GM19452 (cell line): Measurements from ENCODE around the gene IL15RA.
A peak's percentile ranks its signal among the peaks of the same experiment; 100 is the strongest.
"Not testable (repeated sequence)": the region's sequence is repeated elsewhere in the genome, so short reads cannot be mapped to it uniquely, and the experiment has no call there.

Source experiments
- ATAC-seq: cut with Tn5 transposase; IDR thresholded peaks from one replicate; pipeline ENCODE4 v1.9.1; 2021; ENCODE audit not compliant: unreplicated experiment

IL15RA gene

DNA sequence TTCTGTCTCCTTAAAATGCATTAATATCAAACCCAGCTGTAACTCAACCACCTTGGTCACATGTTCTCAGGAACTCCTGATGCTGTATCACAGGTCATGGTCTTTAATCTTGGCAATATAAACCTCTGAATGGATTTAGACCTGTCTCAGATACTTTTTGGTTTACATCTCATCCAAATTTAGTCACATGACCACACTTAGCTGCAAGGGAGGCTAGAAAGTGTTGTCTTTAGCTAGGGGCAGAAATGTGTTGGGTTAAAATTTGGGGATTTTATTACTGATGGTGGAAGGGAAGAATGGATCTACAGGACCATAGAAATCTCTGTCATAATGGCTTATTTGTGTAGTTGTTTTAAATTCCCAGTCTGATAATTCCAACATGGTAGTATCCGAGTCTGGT is 29.6 kb upstream of the IL15RA start:
- ATAC-seq: no peak

DNA sequence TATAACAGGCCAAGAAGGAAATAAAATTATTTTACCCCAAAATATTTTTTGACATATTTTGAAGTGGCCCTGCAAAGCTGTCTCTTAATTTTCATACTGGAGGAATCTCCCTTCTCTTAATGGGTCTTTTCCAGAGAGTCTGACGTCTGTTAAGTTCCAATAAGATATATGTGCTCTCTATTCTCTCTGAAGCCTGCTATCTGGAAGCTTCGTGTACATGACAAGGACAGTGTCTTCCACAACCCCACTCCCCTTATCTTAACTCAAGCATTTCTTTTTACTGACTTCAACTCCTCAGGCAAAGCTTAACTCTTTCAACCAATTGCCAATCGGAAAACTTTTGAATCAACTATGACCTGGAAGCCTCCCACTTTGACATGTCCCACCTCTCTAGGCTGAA is 29.2 kb upstream of the IL15RA start:
- no peak for ATAC-seq

DNA sequence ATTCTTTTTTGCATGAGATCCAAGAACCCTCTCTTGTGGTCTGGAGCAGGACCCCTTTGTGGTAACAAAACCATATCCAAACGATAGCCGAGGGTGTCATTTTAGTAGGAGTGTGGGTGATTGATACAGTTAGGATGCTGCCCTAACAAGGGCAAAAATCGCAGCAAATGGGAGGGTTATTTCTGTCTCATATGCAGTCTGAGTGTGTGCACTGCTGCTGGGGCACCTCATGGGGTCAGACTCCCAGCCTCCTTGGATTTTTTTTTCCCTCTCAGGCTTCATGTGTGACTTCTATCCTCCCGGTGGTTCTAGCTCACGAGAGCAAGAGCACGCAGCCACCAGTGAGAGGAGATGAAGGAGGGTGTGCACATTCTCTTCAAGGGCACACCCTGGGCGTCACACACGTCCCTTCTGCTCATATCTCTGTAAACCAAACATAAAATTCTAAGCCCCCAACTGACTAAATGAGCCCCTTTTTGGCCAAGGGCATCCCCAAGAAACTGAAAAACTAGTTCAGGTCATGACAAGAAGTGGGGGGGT is 28.6 kb upstream of the IL15RA start:
- ATAC-seq: no peak

DNA sequence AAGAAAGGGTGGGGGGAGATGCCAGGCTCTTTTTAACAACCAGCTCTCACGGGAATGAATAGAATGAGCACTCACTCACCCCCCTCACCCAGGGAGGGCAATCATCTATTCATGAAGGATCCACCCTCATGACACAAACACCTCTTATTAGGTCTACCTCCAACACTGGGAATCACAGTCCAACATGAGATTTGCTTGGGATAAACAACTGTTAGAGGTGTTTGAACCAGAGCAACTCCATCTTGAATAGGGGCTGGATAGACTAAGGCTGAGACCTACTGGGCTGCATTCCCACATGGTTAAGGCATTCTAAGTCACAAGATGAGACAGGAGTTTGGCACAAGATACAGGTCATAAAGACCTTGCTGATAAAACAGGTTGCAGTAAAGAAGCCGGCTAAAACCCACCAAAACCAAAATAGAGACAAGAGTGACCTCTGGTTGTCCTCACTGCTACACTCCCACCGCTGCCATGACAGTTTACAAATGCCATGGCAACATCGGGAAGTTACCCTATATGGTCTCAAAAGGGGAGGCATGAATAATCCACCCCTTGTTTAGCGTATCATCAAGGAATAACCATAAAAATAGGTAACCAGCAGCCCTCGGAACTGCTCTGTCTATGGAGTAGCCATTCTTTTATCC is 27.9 kb upstream of the IL15RA start:
- not testable (repeated sequence) for ATAC-seq

DNA sequence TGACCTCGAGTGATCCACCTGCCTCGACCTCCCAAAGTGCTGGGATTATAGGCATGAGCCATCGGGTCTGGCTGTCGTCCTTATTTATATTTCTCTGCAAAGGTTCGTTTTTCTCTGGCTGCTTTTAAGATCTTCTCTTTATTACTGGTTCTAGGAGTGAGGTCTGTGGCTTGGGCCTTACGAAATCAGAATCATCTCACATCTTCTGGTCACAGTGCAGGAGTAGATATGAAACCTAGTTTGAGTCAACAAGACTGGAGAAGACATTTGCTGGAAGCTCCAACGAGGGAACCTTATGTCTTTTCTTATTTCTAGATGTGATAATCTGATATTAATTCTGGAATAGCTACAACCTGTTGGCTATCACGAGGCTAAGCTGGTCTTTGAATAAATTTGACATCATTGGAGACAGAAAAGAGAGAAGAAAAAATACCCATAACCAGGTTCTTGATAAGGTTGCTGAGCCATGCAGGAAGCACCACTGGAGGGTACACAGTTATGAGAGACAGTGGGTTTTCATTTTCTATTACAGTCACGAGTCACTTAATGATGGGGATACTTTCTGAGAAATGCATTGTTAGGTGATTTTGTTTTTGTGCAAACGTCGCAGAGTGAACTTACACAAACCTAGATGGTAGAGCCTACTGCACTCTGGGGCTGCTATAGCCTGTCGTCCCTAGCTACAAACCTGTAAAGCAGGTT is 25.6 kb upstream of the IL15RA start:
- peak; percentile 69 for ATAC-seq

DNA sequence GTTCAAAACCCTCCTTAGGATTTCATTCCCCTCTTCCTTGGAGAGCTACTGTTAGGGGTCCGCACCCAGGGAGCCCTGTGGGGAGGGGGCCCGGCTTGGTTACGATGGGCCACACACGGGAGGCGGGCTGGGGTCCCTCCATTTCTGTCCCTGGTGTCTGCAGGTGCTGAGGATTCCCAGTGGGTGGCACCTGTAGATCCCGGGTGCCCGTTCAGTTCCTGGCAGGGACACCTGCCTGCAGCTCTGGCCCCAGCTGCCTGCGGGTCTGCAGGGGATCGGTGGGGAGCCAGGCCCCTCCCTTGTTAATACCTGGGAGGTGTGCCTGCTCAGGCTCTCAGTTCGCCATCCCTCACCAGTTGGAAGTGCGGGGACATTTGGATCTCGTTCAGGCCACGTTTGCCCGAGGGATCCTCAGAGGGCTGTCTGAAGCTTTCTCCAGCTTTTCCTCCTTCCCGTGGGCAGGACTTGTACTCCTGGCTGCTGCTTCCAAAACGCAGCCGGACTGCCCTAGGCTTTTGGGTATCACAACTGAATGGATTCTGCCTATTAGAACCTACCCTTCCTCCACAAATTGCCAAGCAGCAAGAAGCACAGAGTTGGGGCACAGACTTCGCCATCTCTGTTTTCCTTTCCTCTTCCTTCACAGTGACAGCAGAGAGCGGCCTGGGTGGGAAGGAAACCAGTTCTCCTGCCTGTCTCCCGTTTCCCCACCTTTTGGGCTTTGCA is 22.3 kb upstream of the IL15RA start:
- ATAC-seq: no peak

DNA sequence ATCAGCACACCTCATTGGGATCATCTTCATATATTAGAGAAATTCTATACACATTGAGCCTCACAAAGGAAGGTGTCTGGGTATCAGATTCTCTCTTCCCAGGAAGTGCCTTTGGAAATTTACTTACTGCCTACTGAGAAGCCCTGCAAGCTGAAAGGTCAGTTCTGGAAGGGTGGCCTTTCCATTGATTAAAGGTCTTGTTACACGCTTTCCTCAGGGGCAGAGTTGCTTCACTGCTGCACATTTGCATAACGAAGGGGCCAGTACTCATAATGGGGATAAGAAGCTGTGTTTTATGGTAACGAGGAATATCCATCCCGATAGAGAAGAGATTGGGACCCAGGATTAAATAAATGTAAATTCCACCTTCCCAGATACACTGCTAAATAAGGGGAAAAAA is 19.4 kb upstream of the IL15RA start:
- ATAC-seq: no peak

DNA sequence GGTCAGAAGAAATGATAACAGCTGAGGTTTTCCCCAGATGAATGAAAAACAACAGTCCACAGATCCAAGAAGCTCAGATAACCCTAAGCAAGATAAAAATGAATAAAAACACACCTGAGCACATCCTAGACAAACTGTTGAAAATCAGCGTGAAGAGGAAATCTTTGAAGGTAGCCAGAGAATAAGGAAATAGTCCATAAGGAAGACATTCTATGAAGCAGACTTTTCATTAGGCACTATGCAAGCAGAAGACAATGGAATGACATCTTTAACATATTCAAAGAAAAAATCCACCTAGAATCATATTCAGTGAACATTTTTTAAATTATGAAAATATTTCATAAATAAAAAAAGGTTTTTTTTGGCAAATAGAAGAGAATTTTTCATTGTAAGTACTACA is 15.1 kb upstream of the IL15RA start:
- ATAC-seq: no peak

DNA sequence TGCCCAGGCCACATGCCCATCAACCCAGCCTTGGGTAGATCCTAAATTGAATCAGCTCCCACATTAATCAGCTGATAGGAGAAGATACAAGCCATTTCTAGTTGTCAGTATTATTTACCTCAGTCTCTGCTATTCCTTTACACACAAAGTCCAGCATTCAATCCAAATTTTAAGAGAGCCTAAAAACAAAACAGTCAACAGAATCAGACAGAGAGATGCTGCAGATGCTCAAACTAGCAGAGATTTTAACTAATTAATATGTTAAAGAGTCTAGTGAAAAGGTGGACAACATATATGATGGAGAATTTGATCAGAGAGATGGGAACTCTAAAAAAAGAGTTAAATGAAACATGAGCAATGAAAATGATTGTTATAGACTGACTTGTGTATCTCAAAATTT is 14.4 kb upstream of the IL15RA start:
- ATAC-seq: no peak

DNA sequence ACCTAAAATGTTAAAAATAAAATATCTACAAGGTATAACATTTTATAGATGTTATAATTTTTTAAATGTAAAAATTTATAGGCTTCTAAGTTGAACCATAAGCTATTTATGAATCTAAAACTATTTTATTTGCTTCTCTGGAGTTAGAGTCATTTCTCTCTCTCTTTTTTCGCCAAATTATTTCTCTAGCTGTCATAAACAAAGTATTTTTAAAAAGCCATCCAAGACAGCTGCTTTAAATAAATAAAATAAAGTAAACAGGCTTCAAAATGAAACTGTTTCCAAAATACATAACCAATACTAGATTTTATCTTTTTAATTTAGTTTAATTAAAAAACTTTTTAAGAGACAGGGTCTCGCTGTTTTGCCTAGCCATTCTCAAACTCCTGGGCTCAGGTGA is 12.4 kb upstream of the IL15RA start:
- no peak for ATAC-seq

DNA sequence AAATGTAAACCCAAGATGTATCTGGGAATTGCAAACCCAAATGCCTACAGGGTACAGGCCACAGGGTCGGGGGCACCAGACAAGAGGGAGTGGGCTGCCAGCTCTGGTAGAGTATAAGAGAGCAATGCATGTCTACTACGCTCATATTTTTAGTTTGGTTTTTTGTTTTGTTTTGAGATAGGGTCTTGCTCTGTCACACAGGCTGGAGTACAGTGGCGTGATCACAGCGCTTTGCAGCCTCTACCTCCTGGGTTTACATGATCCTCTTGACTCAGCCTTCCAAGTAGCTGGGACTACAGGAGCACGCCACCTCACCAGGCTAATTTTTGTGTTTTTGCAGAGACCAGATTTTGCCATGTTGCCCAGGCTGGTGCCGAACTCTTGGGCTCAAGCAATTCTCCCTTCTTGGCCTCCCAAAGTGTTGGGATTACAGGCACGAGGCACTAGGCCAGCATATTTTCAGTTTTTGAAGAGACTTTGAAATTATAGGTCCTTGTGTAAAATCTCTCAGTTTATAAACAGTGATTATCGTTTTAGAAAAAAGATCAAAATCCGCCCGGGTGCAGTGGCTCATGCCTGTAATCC is 11.1 kb upstream of the IL15RA start:
- ATAC-seq: no peak

DNA sequence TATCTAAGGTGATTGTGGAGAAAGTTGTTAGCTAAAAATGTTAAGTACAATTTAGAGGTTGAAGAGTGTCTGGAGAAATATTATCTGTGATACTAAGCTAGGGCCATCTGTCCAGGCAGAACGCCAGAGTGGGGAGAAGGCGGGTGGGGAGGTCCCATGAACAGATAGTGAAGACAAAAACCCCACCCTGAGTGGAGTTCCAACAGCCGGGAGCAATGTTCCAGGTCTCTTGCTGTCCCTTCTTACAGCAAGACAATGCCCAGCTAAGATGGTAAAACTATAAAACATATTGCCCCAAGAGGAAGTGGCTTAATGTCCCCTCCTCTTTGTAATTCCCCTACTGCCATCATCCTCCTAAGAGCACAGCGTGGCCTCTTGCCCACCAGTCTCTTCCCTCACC is 10.4 kb upstream of the IL15RA start:
- ATAC-seq: no peak

DNA sequence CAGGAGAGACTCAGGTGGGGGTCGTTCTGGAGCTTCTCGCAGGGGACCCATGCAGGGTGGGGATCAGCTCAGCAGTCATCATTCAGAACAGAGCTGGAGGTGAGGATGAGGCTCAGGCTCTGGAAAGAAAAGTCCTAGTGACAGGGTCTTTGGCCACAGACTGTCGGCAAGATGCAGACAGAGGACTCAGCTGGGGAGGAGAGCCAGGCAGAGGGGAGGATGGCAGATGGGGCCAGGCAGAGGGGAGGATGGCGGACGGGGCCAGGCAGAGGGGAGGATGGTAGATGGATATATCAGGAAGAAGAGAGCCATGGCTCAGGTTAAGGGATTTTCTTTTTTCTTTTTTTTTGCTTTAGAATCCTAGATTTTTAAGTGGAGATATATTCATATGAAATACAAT is 7.7 kb upstream of the IL15RA start:
- no peak for ATAC-seq

DNA sequence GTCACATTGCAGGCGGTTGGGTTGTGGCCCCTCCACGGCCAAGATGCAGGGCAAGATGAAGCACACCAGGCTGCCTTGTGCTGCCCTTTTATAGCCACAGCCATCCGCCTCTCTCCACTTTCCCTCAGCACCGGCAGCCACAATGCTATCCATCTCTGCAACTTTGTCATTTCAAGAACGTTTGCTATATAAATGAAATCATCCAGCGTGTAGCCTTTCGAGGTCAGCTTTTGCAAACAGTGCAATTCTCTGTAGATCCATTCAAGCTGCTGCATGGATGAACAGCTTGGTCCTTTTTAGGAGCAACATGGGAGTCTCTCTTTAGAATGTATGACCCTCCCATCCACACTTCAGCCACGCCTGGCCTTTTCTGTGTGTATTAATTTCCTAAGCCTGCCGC is 6.4 kb upstream of the IL15RA start:
- ATAC-seq: no peak

DNA sequence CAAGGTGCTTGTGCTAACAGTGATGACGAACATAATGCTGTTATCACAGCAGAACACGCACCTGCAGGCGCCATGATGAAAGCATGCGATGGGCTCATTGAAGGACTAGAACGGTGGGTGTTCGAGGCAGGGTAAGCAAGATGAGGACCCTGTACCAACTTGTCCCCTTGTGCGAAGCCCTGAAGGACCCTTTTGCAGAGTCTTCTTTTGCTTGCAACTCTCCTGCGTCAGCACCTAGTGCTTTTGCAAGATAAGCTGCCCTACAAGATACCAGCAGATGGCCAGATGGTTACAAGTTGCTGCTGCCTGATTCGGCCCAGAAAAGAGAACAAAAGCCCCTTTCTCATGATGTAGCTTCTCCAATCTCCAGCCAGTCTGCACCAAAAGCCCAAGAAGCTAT is 4.2 kb upstream of the IL15RA start:
- ATAC-seq: no peak

DNA sequence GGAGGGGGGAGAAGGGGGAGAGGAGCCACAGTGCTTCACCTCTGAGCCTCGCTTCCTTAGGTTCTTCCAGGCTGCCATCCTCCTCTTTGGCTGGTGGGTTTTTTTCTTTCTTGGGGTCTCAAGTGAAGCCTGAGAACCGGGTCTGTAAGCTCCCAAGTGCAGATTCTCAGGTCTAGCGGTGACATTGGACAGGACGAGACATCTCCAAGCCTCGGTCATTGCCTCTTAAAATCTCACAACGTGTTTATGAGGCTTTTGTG is 817 bp upstream of the IL15RA start:
- no peak for ATAC-seq

DNA sequence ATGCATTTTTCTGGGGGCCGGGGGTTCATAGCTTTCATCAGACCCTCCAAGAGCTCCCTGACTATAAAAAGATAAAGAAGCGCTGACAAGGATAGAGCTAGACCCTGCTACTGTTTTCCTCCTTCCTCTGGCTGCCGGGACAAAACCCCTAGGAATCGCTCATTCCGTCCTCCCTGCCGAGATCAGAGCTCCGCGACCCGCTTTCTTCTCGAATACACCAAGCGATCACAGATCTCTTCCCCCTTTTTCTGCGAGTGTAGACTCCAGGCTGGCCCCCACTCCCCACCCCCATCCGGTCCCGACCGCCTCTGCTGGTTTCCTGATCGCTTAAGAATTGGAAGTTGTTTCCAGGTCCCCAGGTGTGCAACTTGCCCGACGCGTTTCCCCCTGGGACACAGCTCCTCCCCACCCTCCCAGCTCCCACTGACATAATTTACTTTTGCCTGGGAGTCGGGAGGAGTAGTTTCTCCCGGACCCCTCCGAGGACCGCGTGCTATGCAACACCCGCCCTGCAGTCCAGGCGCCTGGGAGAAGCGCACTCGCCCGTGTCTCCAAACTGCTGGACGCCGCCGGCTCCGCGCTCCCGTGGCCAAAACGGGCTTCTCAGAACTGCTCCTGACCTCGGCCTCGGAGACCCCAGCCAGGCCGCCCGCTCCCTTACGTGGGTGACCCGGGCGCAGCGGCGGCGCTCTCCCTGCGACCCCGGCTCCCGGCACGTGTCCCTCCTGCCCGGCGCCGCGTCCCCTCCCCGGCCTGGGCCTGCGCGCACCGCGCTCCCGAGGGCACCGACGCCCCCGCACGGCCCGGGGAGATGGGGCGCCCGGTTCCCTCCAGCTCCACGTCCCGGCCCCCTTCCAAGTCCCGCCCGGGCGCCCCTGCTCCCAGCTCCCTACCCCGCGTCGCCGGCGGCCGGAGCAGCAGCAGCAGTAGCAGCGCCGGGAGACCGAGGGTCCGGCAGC is 552 bp downstream of the IL15RA start:
- ATAC-seq: peak; percentile 12

DNA sequence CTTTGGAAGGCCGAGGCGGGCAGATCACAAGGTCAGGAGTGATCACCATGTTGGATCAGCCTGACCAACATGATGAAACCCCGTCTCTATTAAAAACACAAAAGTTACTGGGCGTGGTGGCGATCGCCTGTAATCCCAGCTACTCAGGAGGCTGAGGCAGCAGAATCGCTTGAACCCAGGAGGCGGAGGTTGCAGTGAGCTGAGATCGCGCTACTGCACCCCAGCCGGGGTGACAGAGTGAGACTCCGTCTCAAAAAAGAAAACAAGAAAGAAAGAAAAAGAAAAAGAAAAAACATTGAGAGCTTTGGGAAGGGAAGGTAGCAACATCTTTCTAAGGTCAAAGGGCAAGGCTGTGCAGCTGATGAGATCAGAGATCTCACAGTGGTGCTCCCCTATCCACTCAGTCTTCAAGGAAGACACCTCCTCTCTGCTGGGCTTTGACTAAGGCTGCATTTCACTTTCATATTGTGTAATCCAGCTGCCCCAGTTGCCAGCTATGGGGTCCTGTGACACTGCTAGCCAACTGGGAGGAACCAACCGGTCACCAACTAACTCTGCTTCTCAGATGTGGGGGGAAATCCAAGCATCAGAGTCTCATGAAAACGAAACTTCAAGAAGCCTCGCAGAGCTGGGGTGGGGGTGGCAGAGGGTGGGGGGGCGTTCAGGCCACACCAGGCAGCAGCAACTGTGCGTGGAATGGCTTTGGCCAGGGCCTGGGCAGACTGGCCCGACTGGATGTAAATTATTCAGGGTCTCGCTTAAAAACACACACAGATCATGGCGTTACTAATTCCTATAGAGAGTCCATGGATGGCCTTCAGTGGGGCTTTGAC is 1.5 kb downstream of the IL15RA start:
- ATAC-seq: peak; percentile 68

DNA sequence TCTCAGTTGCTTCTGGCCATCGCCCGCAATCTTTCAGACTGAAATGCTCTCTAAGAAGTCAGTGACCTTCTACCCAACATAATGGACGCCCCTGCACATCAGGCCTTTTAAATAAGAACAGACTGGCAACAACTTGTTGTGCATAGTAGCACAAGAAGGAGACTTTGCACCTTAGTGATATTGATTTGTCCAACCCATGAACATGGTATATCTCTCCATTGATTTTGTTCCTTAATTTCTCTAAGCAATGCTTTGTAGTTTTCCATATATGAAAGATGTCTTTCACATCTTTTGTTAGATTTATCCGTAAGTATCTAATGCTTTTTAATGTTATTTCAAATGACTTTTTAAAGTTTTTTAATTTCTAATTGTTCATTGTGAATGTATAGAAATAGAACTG is 4.3 kb downstream of the IL15RA start:
- no peak for ATAC-seq

DNA sequence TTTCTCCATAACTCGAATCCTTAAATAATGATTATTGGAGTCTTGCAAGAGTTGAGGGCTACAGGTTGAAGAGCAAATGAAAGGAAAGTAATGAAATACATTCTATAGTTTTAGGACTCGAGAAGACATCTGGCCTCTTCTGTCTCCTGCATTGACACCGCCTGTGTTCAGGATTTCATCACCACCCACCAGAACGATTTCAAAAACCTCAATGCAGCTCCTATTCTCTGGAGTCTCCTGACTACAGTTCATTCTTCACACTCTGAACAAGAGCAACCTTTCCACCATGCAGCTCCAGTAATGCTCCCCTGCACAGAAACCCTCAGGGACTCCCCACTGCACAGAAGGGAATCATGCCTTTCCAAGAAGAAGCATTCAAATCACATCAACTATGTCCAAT is 5.5 kb downstream of the IL15RA start:
- ATAC-seq: no peak
